H7 (cell line): ENCODE results near the gene FCER1G. TPM values are rescaled to one million over a fixed set of nuclear protein-coding genes. Genes with fewer than 3 reads are reported as not detected.
"Not testable (repeated sequence)": the region's sequence is repeated elsewhere in the genome, so short reads cannot be mapped to it uniquely, and the experiment has no call there.

ENCODE experiments used
- DNase-seq: peaks from one replicate; pipeline ENCODE4 v3.0.0; 2012
- H3K27me3 ChIP-seq: 2 replicates; pipeline ENCODE4 v1.6.0; 2011; ENCODE audit warnings: mild to moderate bottlenecking, low read length; ENCODE audit not compliant: control insufficient read depth, insufficient read depth
- H3K36me3 ChIP-seq: replicated peaks from 2 replicates; pipeline ENCODE4 v1.5.1; 2011; ENCODE audit warnings: low read length; ENCODE audit not compliant: control insufficient read depth, insufficient read depth
- H3K4me3 ChIP-seq: 2 replicates; pipeline ENCODE4 v1.5.1; 2011; ENCODE audit warnings: low read depth, mild to moderate bottlenecking, control low read depth, low read length, moderate library complexity; ENCODE audit not compliant: insufficient read depth
- total RNA-seq: library from RNA; depleted of rRNA; stranded (reverse); fragments of >200 nt; shearing (Covaris generic); gene quantifications from 2 replicates; pipeline ENCODE4 v1.2.3, GENCODE V29; 2014

Gene FCER1G
- total RNA-seq, 1 experiment from 2014 or later = 0.35 TPM

GRCh38 chr1:161255302-161255701 lies 40.2 kb downstream of the FCER1G start:
- H3K27me3 ChIP-seq = peaks cover 26% of the 10 kb centered on the region
- not testable (repeated sequence) for H3K36me3 ChIP-seq, H3K4me3 ChIP-seq, DNase-seq

DNA sequence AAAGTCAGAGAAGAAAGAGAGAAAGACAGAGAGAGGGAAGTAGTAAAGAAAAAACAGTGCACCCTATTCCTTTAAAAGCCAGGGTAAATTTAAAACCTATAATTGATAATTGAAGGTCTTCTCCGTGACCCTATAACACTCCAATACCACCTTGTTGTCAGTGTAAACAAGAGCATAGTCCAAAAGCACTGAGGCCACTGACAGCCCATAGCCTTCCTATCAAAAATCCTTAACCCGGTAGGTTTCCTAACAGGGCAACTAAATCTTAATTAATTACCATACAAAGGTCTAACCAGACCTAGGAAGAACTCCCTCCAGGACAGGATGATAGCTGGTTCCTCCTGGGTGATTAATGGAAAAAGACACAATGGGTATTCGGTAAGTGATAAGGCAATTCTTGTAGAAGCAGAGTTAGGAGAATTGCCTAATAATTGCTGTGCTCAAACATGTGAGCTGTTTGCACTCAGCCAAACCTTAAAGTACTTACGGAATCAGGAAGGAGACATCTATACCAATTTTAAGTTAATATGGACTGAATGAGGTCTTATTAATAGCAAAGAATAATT lies 40.9 kb downstream of the FCER1G start:
- H3K27me3 ChIP-seq = peaks cover 34% of the 10 kb centered on the region
- H3K36me3 ChIP-seq, H3K4me3 ChIP-seq, DNase-seq: not testable (repeated sequence)

DNA sequence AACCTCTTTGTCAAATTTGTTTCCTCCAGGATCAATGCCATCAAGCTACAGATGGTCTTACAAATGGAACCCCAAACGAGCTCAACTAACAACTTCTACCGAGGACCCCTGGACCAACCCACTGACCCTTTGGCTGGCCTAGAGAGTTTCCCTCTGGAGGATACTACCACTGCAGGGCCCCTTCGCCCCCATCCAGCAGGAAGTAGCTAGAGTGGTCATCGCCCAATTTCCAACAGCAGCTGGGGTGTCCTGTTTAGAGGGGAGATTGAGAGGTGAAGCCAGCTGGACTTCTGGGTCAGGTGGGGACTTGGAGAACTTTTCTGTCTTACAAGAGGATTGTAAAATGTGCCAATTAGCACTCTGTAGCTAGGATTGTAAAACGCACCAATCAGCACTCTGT lies 42.0 kb downstream of the FCER1G start:
- DNase-seq, H3K36me3 ChIP-seq, H3K4me3 ChIP-seq: not testable (repeated sequence)
- H3K27me3 ChIP-seq = peaks cover 42% of the 10 kb centered on the region

DNA sequence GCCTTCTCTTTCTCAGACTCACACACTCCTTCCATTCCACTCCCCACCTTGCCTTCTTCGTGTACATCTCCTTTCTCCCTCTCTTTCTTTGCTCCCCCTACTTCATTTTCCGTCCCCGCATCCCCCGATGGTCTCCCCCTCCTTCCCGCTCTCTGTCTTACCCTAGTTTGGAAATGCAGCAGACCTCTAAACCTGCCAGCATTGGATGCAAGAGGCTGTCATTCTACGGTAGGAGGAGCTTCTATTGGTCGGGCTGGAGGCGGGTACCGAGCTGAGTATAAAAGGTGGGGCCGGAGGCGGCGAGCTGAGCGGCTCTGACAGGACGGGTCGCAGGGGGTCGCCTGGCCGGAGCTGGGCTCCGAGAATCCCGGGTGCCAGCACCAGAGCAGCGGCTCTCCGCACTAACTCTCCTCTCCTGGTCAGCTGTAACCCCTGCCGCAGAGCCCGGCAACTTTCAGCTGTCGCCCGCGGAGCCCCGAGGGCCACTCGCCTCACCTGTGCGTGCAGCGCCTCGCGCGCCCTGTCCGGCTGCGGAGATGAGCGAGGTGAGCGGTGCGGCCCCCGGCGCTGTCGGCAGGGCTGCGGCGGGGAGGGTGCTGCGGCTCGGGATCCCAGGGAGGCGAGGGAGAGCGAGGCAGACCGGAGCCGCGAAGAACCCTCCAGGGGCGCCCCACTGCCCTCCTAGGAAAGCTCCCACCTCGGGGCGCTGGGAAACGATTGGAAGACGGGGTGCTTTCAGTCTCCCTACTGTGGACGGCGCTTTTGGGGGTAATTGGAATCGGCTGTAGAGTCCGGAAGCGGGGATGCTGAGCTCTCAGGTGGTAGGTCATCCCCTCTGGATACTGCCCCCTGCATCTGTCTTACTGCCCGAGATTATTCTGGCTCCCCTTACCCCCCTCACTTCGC lies 43.6 kb downstream of the FCER1G start, which contains the start of gene PCP4L1:
PCP4L1 (plus strand) TSS at position 307 of the 906 bp plus-strand sequence; CDS start at position 537, 230 bp downstream.
- peak; percentile 95 for DNase-seq
- Histone ChIP-seq H3K36me3 (no peaks in the 10 kb centered on the region), H3K27me3 (peaks cover 42% of the 10 kb centered on the region), H3K4me3 (peak within 1 kb of the TSS; percentile 75)

DNA sequence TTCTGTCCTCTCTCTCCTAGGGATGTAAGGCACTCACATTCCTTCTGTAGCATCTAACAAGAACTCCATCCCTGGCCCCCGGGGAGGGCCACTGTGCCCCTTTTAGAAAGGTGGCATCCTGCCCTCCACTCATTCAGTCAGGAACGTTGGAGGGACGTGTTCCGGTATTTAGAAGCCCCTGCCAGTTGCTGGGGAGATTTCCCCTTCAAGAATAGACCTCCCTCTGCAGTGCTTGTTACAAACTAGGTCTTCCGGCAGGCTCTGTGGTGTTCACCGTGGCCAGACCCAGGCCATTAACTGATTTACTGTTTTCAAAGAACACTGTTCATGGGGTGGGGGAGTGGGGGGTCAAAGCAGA lies 44.2 kb downstream of the FCER1G start:
- H3K4me3 ChIP-seq = peak overlapping the region; percentile 75; the same call in 1 of the 2 replicates
- no peak for DNase-seq
- H3K36me3 ChIP-seq = no peaks in the 10 kb centered on the region
- peaks cover 42% of the 10 kb centered on the region for H3K27me3 ChIP-seq

- no peak for DNase-seq
- Histone ChIP-seq H3K4me3 (no peak overlapping the region), H3K27me3 (peaks cover 42% of the 10 kb centered on the region), H3K36me3 (no peaks in the 10 kb centered on the region)
Observed at GRCh38 chr1:161259765-161260164, 44.7 kb downstream of the FCER1G start.

DNA sequence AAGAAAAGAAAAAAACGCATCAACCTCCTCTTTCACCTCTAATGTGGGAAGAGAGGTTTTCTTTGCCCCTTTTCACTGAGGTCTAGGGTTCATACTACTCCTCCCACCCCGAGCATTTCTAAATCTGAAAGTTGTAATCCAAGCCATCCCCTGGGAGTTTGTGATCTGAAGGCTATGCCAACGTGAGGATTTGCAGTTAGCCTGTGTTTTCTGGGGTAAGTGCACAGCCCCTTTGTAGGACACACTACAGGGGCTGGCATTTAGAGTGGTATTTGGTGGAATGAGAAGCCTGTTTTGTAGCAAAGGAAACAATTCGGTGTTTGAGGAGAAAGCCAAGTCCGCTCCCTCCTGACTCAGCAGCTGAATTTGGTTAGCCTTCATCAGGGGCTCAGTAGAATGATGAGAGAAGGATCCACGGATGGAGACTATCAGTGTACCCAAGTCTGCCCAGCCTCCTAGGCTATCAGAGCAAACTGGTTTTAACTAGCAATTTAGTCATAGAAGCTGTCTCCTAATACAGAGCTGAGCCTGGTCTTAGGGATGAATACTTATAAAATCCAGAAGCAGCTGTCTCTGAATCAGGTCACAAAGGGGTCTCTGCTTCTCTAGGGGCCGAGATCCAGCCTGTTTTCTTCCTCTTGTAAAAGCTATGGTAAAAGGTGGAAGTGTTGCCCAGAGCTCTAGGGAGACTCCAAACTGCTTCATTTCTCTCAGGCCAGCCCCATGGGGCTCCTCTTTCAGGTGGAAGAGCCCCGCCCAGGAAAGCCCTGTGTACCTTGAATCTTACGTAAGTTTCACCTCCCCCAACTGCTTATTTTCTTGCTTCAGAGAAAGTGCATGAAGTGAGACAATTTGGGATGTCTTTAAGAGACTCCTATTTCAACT lies 45.5 kb downstream of the FCER1G start:
- Histone ChIP-seq H3K4me3 (no peak overlapping the region), H3K27me3 (peaks cover 42% of the 10 kb centered on the region), H3K36me3 (no peaks in the 10 kb centered on the region)
- no peak for DNase-seq

DNA sequence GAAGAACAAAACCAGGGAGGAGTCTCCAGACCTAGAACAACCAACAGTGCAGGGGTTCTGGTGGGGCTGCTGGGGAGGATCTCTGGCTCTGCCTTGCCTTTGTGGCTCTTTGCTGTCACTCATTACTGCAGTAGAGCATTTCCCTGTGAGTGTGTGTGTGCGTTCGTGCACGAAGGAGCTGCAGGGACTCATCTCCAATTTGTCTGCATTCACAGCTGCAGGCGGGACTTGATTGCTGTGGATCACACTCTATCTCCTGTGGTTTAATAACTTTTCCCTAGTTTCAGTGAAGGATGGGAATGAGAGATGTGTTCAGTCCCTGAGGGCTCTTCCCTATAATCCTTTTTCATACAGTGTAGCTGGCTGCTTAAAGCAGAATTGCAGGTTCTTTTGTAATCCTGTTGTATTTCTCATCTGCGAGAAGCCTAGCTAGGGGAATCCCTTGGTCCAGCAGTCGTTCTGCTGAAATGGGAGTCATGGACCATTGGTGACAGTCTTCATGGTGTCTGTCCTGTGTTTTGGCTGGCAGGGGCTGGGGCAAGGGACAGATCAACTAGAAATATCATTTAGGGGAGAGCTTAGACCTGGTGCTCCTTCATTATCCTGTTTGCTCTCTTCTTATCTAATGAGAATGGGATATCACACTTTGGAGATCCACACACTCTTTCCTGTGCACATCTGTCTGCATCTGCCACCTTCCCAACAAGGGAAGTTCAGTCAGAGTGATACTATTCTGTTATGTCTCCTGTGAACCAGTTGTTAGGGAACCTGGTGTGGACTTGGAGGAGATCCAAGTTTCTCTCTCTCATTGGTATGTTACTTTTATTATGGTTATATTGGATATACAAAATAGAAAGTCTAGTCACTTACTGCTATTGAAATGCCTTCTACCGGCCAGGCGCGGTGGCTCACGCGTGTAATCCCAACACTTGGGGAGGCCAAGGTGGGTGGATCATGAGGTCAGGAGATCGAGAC lies 46.5 kb downstream of the FCER1G start:
- H3K4me3 ChIP-seq = no peak overlapping the region
- DNase-seq = no peak
- no peaks in the 10 kb centered on the region for H3K36me3 ChIP-seq
- H3K27me3 ChIP-seq = peaks cover 42% of the 10 kb centered on the region

- H3K36me3 ChIP-seq = no peaks in the 10 kb centered on the region
Observed at GRCh38 chr1:161265305-161265704, 50.2 kb downstream of the FCER1G start.

DNA sequence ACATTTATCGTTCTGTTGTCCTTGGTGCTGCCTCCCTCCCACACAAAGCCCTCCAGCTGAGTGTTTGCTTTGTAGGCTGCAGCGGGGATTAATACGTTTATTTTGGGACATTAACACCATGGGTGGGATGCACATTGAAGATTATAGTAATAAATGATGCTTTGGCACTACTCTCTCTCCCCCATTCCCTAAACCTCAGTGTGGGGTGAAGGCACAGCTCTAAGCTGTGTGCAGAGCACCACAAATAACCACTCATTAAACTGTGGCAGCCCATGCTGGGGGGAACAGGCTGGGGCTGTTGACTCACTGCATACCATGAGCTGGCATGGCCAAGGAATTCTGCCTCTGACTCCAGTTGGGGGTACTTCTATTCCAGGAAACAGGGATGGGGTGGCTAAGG lies 51.1 kb downstream of the FCER1G start:
- no peak for DNase-seq
- Histone ChIP-seq H3K36me3 (no peaks in the 10 kb centered on the region), H3K4me3 (no peak overlapping the region), H3K27me3 (peaks cover 7% of the 10 kb centered on the region; the same call in 1 of the 2 replicates)

More at GRCh38 chr1:161265305-161265704, 50.2 kb downstream of the FCER1G start:
- no peak overlapping the region for H3K4me3 ChIP-seq
- no peak for DNase-seq
- H3K27me3 ChIP-seq = peaks cover 16% of the 10 kb centered on the region

DNA sequence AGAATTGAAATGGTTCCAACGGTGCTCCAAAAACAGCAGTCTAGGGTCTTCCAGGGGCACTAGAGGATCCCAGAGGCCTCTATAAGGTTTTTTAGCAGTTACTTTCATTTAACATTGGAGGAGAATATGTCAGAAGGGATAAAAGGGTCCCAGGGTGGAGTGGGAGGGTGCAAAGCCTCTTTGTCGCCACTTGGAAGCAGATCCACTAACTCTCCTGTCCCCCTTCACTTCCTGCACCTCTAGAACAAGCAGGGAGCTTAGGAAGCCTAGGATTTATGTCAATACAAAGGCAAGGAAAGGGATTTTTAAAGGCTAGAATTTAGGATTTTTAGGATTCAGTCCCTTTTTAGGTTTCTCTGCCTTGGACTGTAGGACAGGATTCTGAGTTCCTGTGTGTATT lies 51.7 kb downstream of the FCER1G start:
- Histone ChIP-seq H3K4me3 (no peak overlapping the region), H3K27me3 (peaks cover under 1% of the 10 kb centered on the region; the same call in 1 of the 2 replicates), H3K36me3 (no peaks in the 10 kb centered on the region)
- DNase-seq = no peak

DNA sequence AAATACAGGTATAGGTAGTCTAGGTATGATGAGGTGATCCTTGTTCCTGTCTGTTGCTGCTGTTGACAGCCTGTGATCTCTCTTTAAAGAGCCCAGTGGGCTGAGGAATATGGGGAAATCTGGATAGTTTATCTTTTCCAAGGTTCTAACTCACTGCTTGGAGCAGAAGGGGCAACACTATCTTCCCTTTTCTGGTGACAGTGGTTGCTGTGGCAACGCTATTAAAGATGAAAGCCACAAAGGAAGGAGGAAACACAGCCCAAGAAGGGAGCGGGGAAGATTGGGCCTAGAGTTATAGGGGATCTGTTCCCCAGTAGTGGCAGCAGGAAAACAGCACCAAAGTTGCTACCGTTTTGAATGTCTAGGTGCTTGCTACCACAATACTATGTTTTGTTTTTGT lies 52.2 kb downstream of the FCER1G start:
- H3K27me3 ChIP-seq = no peaks in the 10 kb centered on the region; the same call in 1 of the 2 replicates
- DNase-seq = no peak
- no peaks in the 10 kb centered on the region for H3K36me3 ChIP-seq
- no peak overlapping the region for H3K4me3 ChIP-seq
